PC-9 (cell line): ENCODE data around the gene FAM149A.

ENCODE experiments used
- CTCF ChIP-seq: fragments of 200-600 bp; sonication (generic); conservative IDR thresholded peaks from 2 replicates; pipeline ENCODE4 v1.6.1; 2017; ENCODE audit warnings: mixed run types, antibody characterized with exemption, mild to moderate bottlenecking, moderate library complexity
- EZH2 ChIP-seq: fragments of 200-600 bp; sonication (generic); IDR thresholded peaks from 2 replicates; pipeline ENCODE4 v1.8.0; 2017; ENCODE audit warnings: antibody characterized with exemption, low read depth

- TF ChIP-seq CTCF (no peak), EZH2 (no peak)
Measured at GRCh38 chr4:186058980-186059316, 45.6 kb upstream of the FAM149A start.
